ENCODE data around the gene TRPV3.
"Not testable (repeated sequence)": the region's sequence is repeated elsewhere in the genome, so short reads cannot be mapped to it uniquely, and the experiment has no call there.

The TRPV3 gene

GRCh38 chr17:3469529-3469928 lies 88.1 kb downstream of the TRPV3 start:
- no peak for DNase-seq

- not testable (repeated sequence) for DNase-seq
Measured at GRCh38 chr17:3466355-3466754, 91.3 kb downstream of the TRPV3 start.

Measured in DMS79 treated with DMSO at 0.1 percent for 48 hours (cell line).